ENCODE data around the gene CREBL2.
A peak's percentile ranks its signal among the peaks of the same experiment; 100 is the strongest.
"Not testable (repeated sequence)": the region's sequence is repeated elsewhere in the genome, so short reads cannot be mapped to it uniquely, and the experiment has no call there.

The CREBL2 gene

GRCh38 chr12:12611512-12612306, at the start of gene CREBL2:
Gene CREBL2, plus strand, starts transcription at chr12:12611876. Its CDS starts 297 bp downstream, at chr12:12612173.
- DNase-seq (ENCODE audit: low spot score) = peak; percentile 96

GRCh38 chr12:12562016-12562483, 49.6 kb upstream of the CREBL2 start:
- no peak for DNase-seq (ENCODE audit: low spot score)

- DNase-seq (ENCODE audit: low spot score) = peak; percentile 80
These were observed 49.0 kb upstream of the CREBL2 start, which contains the start of gene DUSP16 for GRCh38 chr12:12562585-12563261. Gene DUSP16, minus strand, starts transcription at chr12:12562863. Its CDS starts 41,765 bp downstream, at chr12:12521098.

GRCh38 chr12:12563290-12563928, 48.3 kb upstream of the CREBL2 start:
- peak; percentile 72 for DNase-seq (ENCODE audit: low spot score)

- DNase-seq (ENCODE audit: low spot score) = no peak
These were observed 46.8 kb upstream of the CREBL2 start for GRCh38 chr12:12564911-12565310.

GRCh38 chr12:12565971-12566370, 45.7 kb upstream of the CREBL2 start:
- DNase-seq (ENCODE audit: low spot score) = not testable (repeated sequence)

- DNase-seq (ENCODE audit: low spot score) = no peak
These were observed 39.0 kb upstream of the CREBL2 start for GRCh38 chr12:12572659-12573058.

- DNase-seq (ENCODE audit: low spot score) = no peak
These were observed 33.9 kb upstream of the CREBL2 start for GRCh38 chr12:12577786-12578185.

GRCh38 chr12:12580716-12581115, 31.0 kb upstream of the CREBL2 start:
- not testable (repeated sequence) for DNase-seq (ENCODE audit: low spot score)

GRCh38 chr12:12582193-12582881, 29.3 kb upstream of the CREBL2 start:
- DNase-seq (ENCODE audit: low spot score) = no peak

- DNase-seq (ENCODE audit: low spot score) = no peak
These were observed 28.8 kb upstream of the CREBL2 start for GRCh38 chr12:12582895-12583303.

GRCh38 chr12:12583510-12584178, 28.0 kb upstream of the CREBL2 start:
- no peak for DNase-seq (ENCODE audit: low spot score)

GRCh38 chr12:12585115-12585863, 26.4 kb upstream of the CREBL2 start:
- no peak for DNase-seq (ENCODE audit: low spot score)

GRCh38 chr12:12586879-12587675, 24.6 kb upstream of the CREBL2 start:
- no peak for DNase-seq (ENCODE audit: low spot score)

GRCh38 chr12:12587878-12588277, 23.8 kb upstream of the CREBL2 start:
- DNase-seq (ENCODE audit: low spot score) = no peak

- not testable (repeated sequence) for DNase-seq (ENCODE audit: low spot score)
These were observed 23.2 kb upstream of the CREBL2 start for GRCh38 chr12:12588436-12588835.

- DNase-seq (ENCODE audit: low spot score) = no peak
These were observed 20.7 kb upstream of the CREBL2 start for GRCh38 chr12:12590961-12591360.

- no peak for DNase-seq (ENCODE audit: low spot score)
These were observed 18.7 kb upstream of the CREBL2 start for GRCh38 chr12:12592930-12593329.

GRCh38 chr12:12595929-12596328, 15.7 kb upstream of the CREBL2 start:
- DNase-seq (ENCODE audit: low spot score) = not testable (repeated sequence)

GRCh38 chr12:12596598-12596997, 15.1 kb upstream of the CREBL2 start:
- not testable (repeated sequence) for DNase-seq (ENCODE audit: low spot score)
